GM19467 (cell line): Measurements from ENCODE around the gene CYSRT1.
A peak's percentile ranks its signal among the peaks of the same experiment; 100 is the strongest.

Experiments
- ATAC-seq: cut with Tn5 transposase; IDR thresholded peaks from one replicate; pipeline ENCODE4 v1.9.1; 2021; ENCODE audit warnings: mild to moderate bottlenecking, moderate library complexity; ENCODE audit not compliant: unreplicated experiment

The CYSRT1 gene

GRCh38 chr9:137223078-137223970 lies 1.6 kb upstream of the CYSRT1 start:
- ATAC-seq = peak; percentile 74

- no peak for ATAC-seq
Measured at GRCh38 chr9:137225699-137226331, 841 bp downstream of the CYSRT1 start.

- ATAC-seq = no peak
Measured at GRCh38 chr9:137226338-137227053, 1.5 kb downstream of the CYSRT1 start.

- ATAC-seq = no peak
Measured at GRCh38 chr9:137227054-137227852, 2.3 kb downstream of the CYSRT1 start, which contains the start of gene RNF224. Gene RNF224, plus strand, starts transcription at chr9:137227502. Its CDS starts 834 bp downstream, at chr9:137228336.

GRCh38 chr9:137227853-137228505 lies 3.0 kb downstream of the CYSRT1 start:
- no peak for ATAC-seq

- no peak for ATAC-seq
Measured at GRCh38 chr9:137228506-137228967, 3.6 kb downstream of the CYSRT1 start.

- ATAC-seq = no peak
Measured at GRCh38 chr9:137228968-137229896, 4.3 kb downstream of the CYSRT1 start.

- ATAC-seq = no peak
Measured at GRCh38 chr9:137229903-137230704, 5.1 kb downstream of the CYSRT1 start.

GRCh38 chr9:137230705-137231371 lies 5.9 kb downstream of the CYSRT1 start, which contains the start of gene SLC34A3:
Gene SLC34A3, plus strand, starts transcription at chr9:137230901. Its CDS starts 802 bp downstream, at chr9:137231703.
- ATAC-seq = no peak

- ATAC-seq = no peak
Measured at GRCh38 chr9:137231372-137232039, 6.5 kb downstream of the CYSRT1 start.

GRCh38 chr9:137232101-137232500 lies 7.1 kb downstream of the CYSRT1 start:
- ATAC-seq = no peak

- no peak for ATAC-seq
Measured at GRCh38 chr9:137232510-137232909, 7.5 kb downstream of the CYSRT1 start.

GRCh38 chr9:137233143-137233980 lies 8.4 kb downstream of the CYSRT1 start:
- ATAC-seq = no peak

GRCh38 chr9:137234055-137234697 lies 9.2 kb downstream of the CYSRT1 start:
- no peak for ATAC-seq

GRCh38 chr9:137234758-137235423 lies 9.9 kb downstream of the CYSRT1 start:
- no peak for ATAC-seq
